GM12891 (cell line): ENCODE data around the gene MGLL.

ENCODE experiments used
- POLR2A ChIP-seq: IDR thresholded peaks from 2 replicates; pipeline ENCODE4 v1.6.1; 2011; ENCODE audit warnings: low read depth, low read length, control low read depth
- POLR2AphosphoS5 ChIP-seq: IDR thresholded peaks from 2 replicates; pipeline ENCODE4 v1.6.1; 2011; ENCODE audit warnings: low read depth, low read length, control low read depth
- SPI1 ChIP-seq: IDR thresholded peaks from 2 replicates; pipeline ENCODE4 v1.6.1; 2011; ENCODE audit warnings: low read depth, low read length, control low read depth
- TAF1 ChIP-seq: IDR thresholded peaks from 2 replicates; pipeline ENCODE4 v1.6.1; 2011; ENCODE audit warnings: low read depth, low read length, control low read depth

DNA sequence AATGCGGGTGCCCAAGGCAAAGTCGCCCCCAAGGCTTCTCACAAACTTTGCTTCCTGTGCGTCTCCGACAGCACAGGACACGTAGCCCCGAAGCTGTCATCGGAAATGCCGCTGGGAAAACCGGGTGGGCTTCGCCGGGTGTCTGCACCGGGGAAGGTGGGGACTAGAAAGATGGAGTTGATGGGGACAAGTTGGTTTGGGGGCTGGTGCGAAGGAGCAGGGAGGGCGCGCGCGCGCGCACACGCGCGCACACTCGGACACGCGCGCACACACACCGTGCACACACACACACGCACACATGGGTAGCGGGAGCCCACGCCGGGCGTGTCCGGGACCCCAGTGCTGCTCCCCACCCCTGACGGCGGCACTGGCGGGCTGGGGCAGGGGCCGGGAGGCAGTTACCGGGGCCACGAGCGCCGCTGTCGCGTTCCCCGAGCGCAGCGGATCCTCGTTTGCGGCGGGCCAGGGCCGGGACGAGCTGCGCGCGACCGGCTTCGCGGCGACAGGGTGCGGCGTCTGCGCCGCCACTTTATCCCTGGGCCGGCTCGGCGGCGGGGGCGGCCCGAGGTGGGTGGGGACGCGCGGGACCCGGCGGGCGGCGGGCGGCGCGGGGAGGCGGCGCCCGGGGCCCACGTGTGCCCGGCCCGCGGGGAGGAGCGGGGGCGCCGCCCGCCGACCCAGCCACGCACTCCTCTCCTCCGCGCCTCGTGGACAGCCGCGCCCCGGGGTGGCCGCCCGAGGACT, 539 bp upstream of the MGLL start:
- TF ChIP-seq TAF1 = no peak
- no peak for TF ChIP-seq POLR2A
- no peak; the same call in 1 of the 2 replicates for TF ChIP-seq POLR2AphosphoS5
- no peak for TF ChIP-seq SPI1
